DOHH2 (cell line): ENCODE data around the gene TRMT44.

Experiments used
- CTCF ChIP-seq: fragments of 200-600 bp; sonication (generic); IDR thresholded peaks from one replicate; pipeline ENCODE4 v1.5.1; 2014; ENCODE audit warnings: antibody characterized with exemption, mild to moderate bottlenecking, low read depth, low read length; ENCODE audit not compliant: poor library complexity, severe bottlenecking
- EZH2phosphoT487 ChIP-seq: fragments of 200-600 bp; sonication (generic); IDR thresholded peaks from 2 replicates; pipeline ENCODE4 v1.6.1; 2017; ENCODE audit warnings: borderline replicate concordance, mild to moderate bottlenecking, antibody characterized with exemption, low read length, moderate library complexity, mixed read lengths

- TF ChIP-seq CTCF (no peak), EZH2phosphoT487 (no peak)
Measured at GRCh38 chr4:8480221-8480620, 39.6 kb downstream of the TRMT44 start.
